Liver (tissue), 9 donors: ENCODE measurements around the gene MAPK1. TPM values are rescaled to one million over a fixed set of nuclear protein-coding genes. Genes with fewer than 3 reads are reported as not detected.

Source experiments
- DNase-seq: peaks from one replicate; pipeline ENCODE4 v3.0.0-alpha.2; 2017; ENCODE audit warnings: low spot score
- H3K27ac ChIP-seq, 2 donors: one replicate each; pipeline ENCODE4 v1.7.0; 2013; ENCODE audit warnings: inconsistent platforms in 2 of 2, low read length in 2 of 2, control low read depth in 1 of 2, low read depth in 1 of 2, mild to moderate bottlenecking in 1 of 2
- H3K27me3 ChIP-seq, 4 donors: one replicate each; pipeline versions ENCODE4 v1.6.1 to v1.7.0; 2013; ENCODE audit warnings: low read length in 3 of 4, inconsistent platforms in 1 of 4, mild to moderate bottlenecking in 1 of 4, moderate library complexity in 1 of 4; ENCODE audit not compliant: control insufficient read depth in 4 of 4, insufficient read depth in 4 of 4
- H3K36me3 ChIP-seq, 4 donors: one replicate each; pipeline versions ENCODE4 v1.6.1 to v1.7.0; 2013; ENCODE audit warnings: low read length in 3 of 4, mild to moderate bottlenecking in 3 of 4, low read depth in 1 of 4, moderate library complexity in 1 of 4; ENCODE audit not compliant: control insufficient read depth in 4 of 4, insufficient read depth in 3 of 4
- H3K4me1 ChIP-seq, 4 donors: one replicate each; pipeline versions ENCODE4 v1.6.1 to v1.7.0; 2013; ENCODE audit warnings: low read length in 3 of 4, mild to moderate bottlenecking in 3 of 4, moderate library complexity in 1 of 4; ENCODE audit not compliant: control insufficient read depth in 4 of 4, insufficient read depth in 4 of 4
- H3K4me3 ChIP-seq, 3 donors: one replicate each; pipeline versions ENCODE4 v1.6.1 to v1.7.0; 2013; ENCODE audit warnings: low read length in 3 of 3, control low read depth in 1 of 3, low read depth in 1 of 3, mild to moderate bottlenecking in 1 of 3
- H3K9ac ChIP-seq, 2 donors: one replicate each; pipeline ENCODE4 v1.7.0; 2013; ENCODE audit warnings: low read length in 2 of 2, mild to moderate bottlenecking in 2 of 2, moderate library complexity in 2 of 2, control low read depth in 1 of 2, low read depth in 1 of 2
- H3K9me3 ChIP-seq, 4 donors: one replicate each; pipeline versions ENCODE4 v1.6.1 to v1.7.0; 2013; ENCODE audit warnings: low read length in 3 of 4; ENCODE audit not compliant: control insufficient read depth in 4 of 4
- ATF3 ChIP-seq: IDR thresholded peaks from 2 replicates; pipeline ENCODE4 v1.6.1; 2016; ENCODE audit warnings: antibody characterized with exemption
- CTCF ChIP-seq: fragments of 150-350 bp; IDR thresholded peaks from 2 replicates; pipeline ENCODE4 v1.5.1; 2017; ENCODE audit warnings: improper control_type of control experiment, low read depth, low read length; ENCODE audit not compliant: missing input control
- EGR1 ChIP-seq, 2 donors: IDR thresholded peaks; 2 replicates each; pipeline ENCODE4 v1.6.1; 2016 to 2018; ENCODE audit warnings: antibody characterized with exemption in 2 of 2, low read depth in 2 of 2
- FOXA1 ChIP-seq: IDR thresholded peaks from 2 replicates; pipeline ENCODE4 v1.6.1; 2016; ENCODE audit warnings: antibody characterized with exemption
- FOXA2 ChIP-seq: IDR thresholded peaks from 2 replicates; pipeline ENCODE4 v1.6.1; 2016; ENCODE audit warnings: antibody characterized with exemption
- GABPA ChIP-seq, 2 donors: IDR thresholded peaks in 1 of 2; conservative IDR thresholded peaks in 1 of 2; 2 replicates each; pipeline ENCODE4 v1.6.1; 2016; ENCODE audit warnings: antibody characterized with exemption in 2 of 2, mild to moderate bottlenecking in 1 of 2, moderate library complexity in 1 of 2
- HNF4A ChIP-seq, 2 donors: conservative IDR thresholded peaks; 2 replicates each; pipeline ENCODE4 v1.6.1; 2016; ENCODE audit warnings: antibody characterized with exemption in 2 of 2, mild to moderate bottlenecking in 2 of 2
- HNF4G ChIP-seq: IDR thresholded peaks from 2 replicates; pipeline ENCODE4 v1.6.1; 2016; ENCODE audit warnings: antibody characterized with exemption
- MAX ChIP-seq: IDR thresholded peaks from 2 replicates; pipeline ENCODE4 v1.6.1; 2016; ENCODE audit warnings: antibody characterized with exemption
- NR2F2 ChIP-seq: IDR thresholded peaks from 2 replicates; pipeline ENCODE4 v1.6.1; 2016; ENCODE audit warnings: antibody characterized with exemption
- RAD21 ChIP-seq, 2 donors: IDR thresholded peaks; 2 replicates each; pipeline ENCODE4 v1.6.1; 2016; ENCODE audit warnings: antibody characterized with exemption in 2 of 2, mild to moderate bottlenecking in 2 of 2
- REST ChIP-seq: IDR thresholded peaks from 2 replicates; pipeline ENCODE4 v1.6.1; 2016; ENCODE audit warnings: antibody characterized with exemption, mild to moderate bottlenecking
- RXRA ChIP-seq, 2 donors: IDR thresholded peaks; 2 replicates each; pipeline ENCODE4 v1.6.1; 2017 to 2018; ENCODE audit warnings: antibody characterized with exemption in 2 of 2, mild to moderate bottlenecking in 1 of 2
- SP1 ChIP-seq: IDR thresholded peaks from 2 replicates; pipeline ENCODE4 v1.6.1; 2018; ENCODE audit warnings: antibody characterized with exemption, mild to moderate bottlenecking
- TAF1 ChIP-seq: conservative IDR thresholded peaks from 2 replicates; pipeline ENCODE4 v1.6.1; 2016; ENCODE audit warnings: antibody characterized with exemption, mild to moderate bottlenecking
- YY1 ChIP-seq: IDR thresholded peaks from 2 replicates; pipeline ENCODE4 v1.6.1; 2016; ENCODE audit warnings: antibody characterized with exemption, mild to moderate bottlenecking
- ZBTB33 ChIP-seq: IDR thresholded peaks from 2 replicates; pipeline ENCODE4 v1.6.1; 2016; ENCODE audit warnings: antibody characterized with exemption
- WGBS: extraction: QIAGEN DNeasy Blood & Tissue Kit; methylation state at CpG from one replicate; pipeline ENCODE4 v1.1.7; 2013; 5-methylcytosine and 5-hydroxymethylcytosine counted together
- polyA plus RNA-seq, 2 donors: library from polyadenylated mRNA; stranded (reverse) in 1 of 2; unstranded in 1 of 2; fragments of 200-250 nt in 1 of 2; fragments of >200 nt in 1 of 2; fragmentation: Nextera tagmentation in 1 of 2; extraction: Ambion mirVana in 1 of 2; gene quantifications; one replicate each; pipeline versions ENCODE4 v1.2.1 to v1.2.3, GENCODE V29; 2013 to 2015
- total RNA-seq, 2 donors: library from RNA; depleted of rRNA; stranded (reverse); fragments of >200 nt; gene quantifications; one replicate each; pipeline ENCODE4 v1.2.3, GENCODE V29; 2014
- donor health status: healthy.
- donor health status: healthy.
- donor health status: healthy.
- donor health status: healthy.
- donor health status: healthy.

Gene MAPK1
- total and polyA plus RNA-seq, 4 donors: 8.3 to 31.8 (median 22.8) TPM

- TF ChIP-seq FOXA1: no peak
- TF ChIP-seq ATF3: no peak
Observed at GRCh38 chr22:21862386-21863245, 4.8 kb downstream of the MAPK1 start (continued).

- TF ChIP-seq CTCF (no peak), RXRA (IDR thresholded peaks at IDR 0.05) (no peak), GABPA (IDR thresholded peaks at IDR 0.05 in 1 of 2, conservative IDR thresholded peaks at IDR 0.05 in 1 of 2) (no peak), TAF1 (no peak), EGR1 (IDR thresholded peaks at IDR 0.05; ENCODE audit: low read depth in 2 of 2) (no peak), HNF4G (no peak), YY1 (no peak), FOXA1 (no peak), SP1 (no peak), RAD21 (IDR thresholded peaks at IDR 0.05) (no peak), ATF3 (no peak)
- peaks cover 5 to 44% (median 27%) of the 10 kb centered on the region in 4 donors for H3K4me1 ChIP-seq
- H3K27me3 ChIP-seq: no peaks in the 10 kb centered on the region
- H3K9ac ChIP-seq: no peak overlapping the region
- no peaks in the 10 kb centered on the region for H3K36me3 ChIP-seq
- no peaks in the 10 kb centered on the region for H3K9me3 ChIP-seq
- no peak overlapping the region for H3K4me3 ChIP-seq
- H3K27ac ChIP-seq: no peak overlapping the region
- DNase-seq: no peak
Observed at GRCh38 chr22:21861851-21862250, 5.6 kb downstream of the MAPK1 start.

- no peak overlapping the region for H3K4me3 ChIP-seq
- 71% methylated on average over 3 of the region's 3 CpGs for WGBS
Observed at GRCh38 chr22:21861264-21861848, 6.1 kb downstream of the MAPK1 start.

More at GRCh38 chr22:21861264-21861848, 6.1 kb downstream of the MAPK1 start:
- no peak for DNase-seq
- Histone ChIP-seq H3K9me3 (no peaks in the 10 kb centered on the region), H3K27me3 (no peaks in the 10 kb centered on the region), H3K9ac (no peak overlapping the region), H3K27ac (no peak overlapping the region), H3K36me3 (no peaks in the 10 kb centered on the region), H3K4me1 (peaks cover 5 to 43% (median 27%) of the 10 kb centered on the region in 4 donors)
- no peak for TF ChIP-seq ZBTB33
- TF ChIP-seq FOXA2: no peak
- no peak for TF ChIP-seq TAF1
- TF ChIP-seq MAX: no peak
- peak; percentile 35 to 61 for TF ChIP-seq HNF4A (conservative IDR thresholded peaks at IDR 0.05)
- TF ChIP-seq FOXA1: no peak
- TF ChIP-seq CTCF: no peak
- no peak for TF ChIP-seq REST
- TF ChIP-seq RAD21 (IDR thresholded peaks at IDR 0.05): no peak
- peak in 1 of 2 donors; percentile 20 for TF ChIP-seq RXRA (IDR thresholded peaks at IDR 0.05)
- no peak for TF ChIP-seq GABPA (IDR thresholded peaks at IDR 0.05 in 1 of 2, conservative IDR thresholded peaks at IDR 0.05 in 1 of 2)
- TF ChIP-seq EGR1 (IDR thresholded peaks at IDR 0.05; ENCODE audit: low read depth in 2 of 2): no peak
- TF ChIP-seq HNF4G: no peak
- no peak for TF ChIP-seq NR2F2
